Vagina (tissue), 2 donors: ENCODE data around the gene CASZ1. TPM values are rescaled to one million over a fixed set of nuclear protein-coding genes. Genes with fewer than 3 reads are reported as not detected.

Experiments used
- DNase-seq, 2 donors: peaks; one replicate each; pipeline ENCODE4 v3.0.0-alpha.2; 2017; ENCODE audit errors: extremely low spot score in 2 of 2
- H3K27ac ChIP-seq: fragments of 200-600 bp; sonication (generic); one replicate; pipeline ENCODE4 v1.5.1; 2019
- H3K27me3 ChIP-seq: fragments of 200-600 bp; sonication (generic); one replicate; pipeline ENCODE4 v1.5.1; 2019
- H3K36me3 ChIP-seq, 2 donors: fragments of 200-600 bp; sonication (generic); one replicate each; pipeline ENCODE4 v1.5.1; 2017 to 2019
- H3K4me1 ChIP-seq: fragments of 200-600 bp; sonication (generic); one replicate; pipeline ENCODE4 v1.5.1; 2019
- H3K4me3 ChIP-seq, 2 donors: fragments of 200-600 bp; sonication (generic); 1 replicate in 1 of 2; 2 replicates in 1 of 2; pipeline ENCODE4 v1.5.1; 2016 to 2019
- H3K9me3 ChIP-seq: fragments of 200-600 bp; sonication (generic); one replicate; pipeline ENCODE4 v1.5.1; 2019
- CTCF ChIP-seq, 3 experiments: fragments of 450-650 bp in 2 of 3; fragments of 200-600 bp in 1 of 3; sonication (generic) in 1 of 3; IDR thresholded peaks; one replicate each; pipeline ENCODE4 v1.5.1; 2017 to 2019; ENCODE audit warnings: antibody characterized with exemption in 3 of 3, mild to moderate bottlenecking in 2 of 3, moderate library complexity in 2 of 3
- POLR2A ChIP-seq, 2 donors: fragments of 450-650 bp; IDR thresholded peaks; one replicate each; pipeline ENCODE4 v1.6.1; 2017; ENCODE audit warnings: antibody characterized with exemption in 2 of 2, mild to moderate bottlenecking in 2 of 2, moderate library complexity in 2 of 2
- POLR2AphosphoS5 ChIP-seq, 2 donors: sonication (generic); formaldehyde crosslinking; IDR thresholded peaks; one replicate each; pipeline ENCODE4 v1.9.0; 2017; ENCODE audit warnings: antibody characterized with exemption in 2 of 2, mild to moderate bottlenecking in 2 of 2, low read depth in 1 of 2; ENCODE audit not compliant: insufficient read depth in 1 of 2
- intact Hi-C: fragments of 100-400 bp; cut with DNase I; formaldehyde crosslinking; loops from one replicate; pipeline ENCODE4 v1.15.1; 2023
- total RNA-seq: library from RNA; depleted of rRNA; stranded (reverse); fragments of >200 nt; gene quantifications from one replicate; pipeline ENCODE4 v1.2.3, GENCODE V29; 2016

The CASZ1 gene
- total RNA-seq, 1 donor from 2014 or later = 30.7 TPM

GRCh38 chr1:10634428-10635084 is 161.9 kb downstream of the CASZ1 start:
- Histone ChIP-seq H3K27me3 (peaks cover 2% of the 10 kb centered on the region), H3K4me3 (no peak overlapping the region), H3K4me1 (peaks cover 47% of the 10 kb centered on the region), H3K9me3 (no peaks in the 10 kb centered on the region), H3K36me3 (no peaks in the 10 kb centered on the region), H3K27ac (peak overlapping the region; percentile 74)
- no peak for DNase-seq
- intact Hi-C loops = no loop called here
- TF ChIP-seq CTCF (IDR thresholded peaks at IDR 0.05) = no peak
- no peak for TF ChIP-seq POLR2A (IDR thresholded peaks at IDR 0.05)
- no peak for TF ChIP-seq POLR2AphosphoS5 (IDR thresholded peaks at IDR 0.05; ENCODE audit: insufficient read depth in 1 of 2, low read depth in 1 of 2)

- Histone ChIP-seq H3K9me3 (no peaks in the 10 kb centered on the region), H3K27ac (peak overlapping the region; percentile 74), H3K36me3 (no peaks in the 10 kb centered on the region), H3K4me1 (peaks cover 47% of the 10 kb centered on the region), H3K4me3 (no peak overlapping the region), H3K27me3 (no peaks in the 10 kb centered on the region)
- no peak for TF ChIP-seq POLR2A (IDR thresholded peaks at IDR 0.05)
- no peak for TF ChIP-seq CTCF (IDR thresholded peaks at IDR 0.05)
- no peak for TF ChIP-seq POLR2AphosphoS5 (IDR thresholded peaks at IDR 0.05; ENCODE audit: insufficient read depth in 1 of 2, low read depth in 1 of 2)
- intact Hi-C loops = no loop called here
- no peak for DNase-seq
Observed at GRCh38 chr1:10634075-10634427, 162.4 kb downstream of the CASZ1 start.

GRCh38 chr1:10633416-10633815 is 163.0 kb downstream of the CASZ1 start:
- H3K9me3 ChIP-seq = no peaks in the 10 kb centered on the region
- H3K4me1 ChIP-seq = peaks cover 45% of the 10 kb centered on the region
- peak overlapping the region; percentile 59 for H3K27ac ChIP-seq
- TF ChIP-seq POLR2A (IDR thresholded peaks at IDR 0.05) = no peak
- no peak for TF ChIP-seq CTCF (IDR thresholded peaks at IDR 0.05)
- no peak for TF ChIP-seq POLR2AphosphoS5 (IDR thresholded peaks at IDR 0.05; ENCODE audit: insufficient read depth in 1 of 2, low read depth in 1 of 2)
- intact Hi-C loops = no loop called here
- H3K27me3 ChIP-seq = no peaks in the 10 kb centered on the region
- no peaks in the 10 kb centered on the region for H3K36me3 ChIP-seq
- no peak overlapping the region for H3K4me3 ChIP-seq
- no peak for DNase-seq

- DNase-seq = no peak
- H3K4me3 ChIP-seq = no peak overlapping the region
- peaks cover 38% of the 10 kb centered on the region for H3K4me1 ChIP-seq
- H3K36me3 ChIP-seq = no peaks in the 10 kb centered on the region
- TF ChIP-seq POLR2A (IDR thresholded peaks at IDR 0.05) (no peak), POLR2AphosphoS5 (IDR thresholded peaks at IDR 0.05; ENCODE audit: insufficient read depth in 1 of 2, low read depth in 1 of 2) (no peak), CTCF (IDR thresholded peaks at IDR 0.05) (no peak)
- intact Hi-C loops = no loop called here
- no peaks in the 10 kb centered on the region for H3K27me3 ChIP-seq
- peak overlapping the region; percentile 59 for H3K27ac ChIP-seq
- H3K9me3 ChIP-seq = no peaks in the 10 kb centered on the region
Observed at GRCh38 chr1:10632691-10633090, 163.8 kb downstream of the CASZ1 start.

GRCh38 chr1:10631811-10632593 is 164.4 kb downstream of the CASZ1 start:
- intact Hi-C loops = no loop called here
- peaks cover 33% of the 10 kb centered on the region for H3K4me1 ChIP-seq

More at GRCh38 chr1:10631811-10632593, 164.4 kb downstream of the CASZ1 start:
- H3K36me3 ChIP-seq = no peaks in the 10 kb centered on the region
- no peaks in the 10 kb centered on the region for H3K27me3 ChIP-seq
- H3K4me3 ChIP-seq = no peak overlapping the region
- DNase-seq = no peak
- TF ChIP-seq POLR2A (IDR thresholded peaks at IDR 0.05) = no peak
- no peak for TF ChIP-seq POLR2AphosphoS5 (IDR thresholded peaks at IDR 0.05; ENCODE audit: insufficient read depth in 1 of 2, low read depth in 1 of 2)
- no peak for TF ChIP-seq CTCF (IDR thresholded peaks at IDR 0.05)
- H3K27ac ChIP-seq = peak overlapping the region; percentile 59
- H3K9me3 ChIP-seq = no peaks in the 10 kb centered on the region
